H9 (cell line): ENCODE measurements around the gene NBL1. TPM values are rescaled to one million over a fixed set of nuclear protein-coding genes. Genes with fewer than 3 reads are reported as not detected.

Experiments
- DNase-seq: peaks from one replicate; pipeline ENCODE4 v3.0.0-alpha.2; 2017
- H2AFZ ChIP-seq: one replicate; pipeline ENCODE4 v1.6.1; 2013; ENCODE audit warnings: mild to moderate bottlenecking, low read length, control low read depth, moderate library complexity
- H2AK5ac ChIP-seq: 2 replicates; pipeline ENCODE4 v1.6.1; 2013; ENCODE audit warnings: low read length, control low read depth, mixed read lengths; ENCODE audit not compliant: insufficient read length
- H2BK120ac ChIP-seq: one replicate; pipeline ENCODE4 v1.6.1; 2013; ENCODE audit warnings: low read depth, mild to moderate bottlenecking, low read length, control low read depth, inconsistent platforms; ENCODE audit not compliant: poor library complexity, severe bottlenecking
- H2BK12ac ChIP-seq: 2 replicates; pipeline ENCODE4 v1.6.1; 2013; ENCODE audit warnings: low read length, control low read depth, mixed read lengths, low read depth; ENCODE audit not compliant: insufficient read length
- H2BK15ac ChIP-seq: 2 replicates; pipeline ENCODE4 v1.6.1; 2013; ENCODE audit warnings: low read depth, low read length, control low read depth
- H2BK20ac ChIP-seq: one replicate; pipeline ENCODE4 v1.6.1; 2013; ENCODE audit warnings: low read depth, mild to moderate bottlenecking, low read length, control low read depth, inconsistent platforms; ENCODE audit not compliant: poor library complexity, severe bottlenecking
- H2BK5ac ChIP-seq: 2 replicates; pipeline ENCODE4 v1.6.1; 2013; ENCODE audit warnings: low read length, control low read depth, mixed read lengths; ENCODE audit not compliant: insufficient read length
- H3K14ac ChIP-seq: 2 replicates; pipeline ENCODE4 v1.6.1; 2013; ENCODE audit warnings: low read length, control low read depth; ENCODE audit not compliant: insufficient read depth
- H3K18ac ChIP-seq: 2 replicates; pipeline ENCODE4 v1.6.1; 2013; ENCODE audit warnings: low read depth, mild to moderate bottlenecking, mixed read lengths, low read length, control low read depth; ENCODE audit not compliant: insufficient read length
- H3K23ac ChIP-seq: 2 replicates; pipeline ENCODE4 v1.6.1; 2013; ENCODE audit warnings: low read length, control low read depth, mixed read lengths, low read depth; ENCODE audit not compliant: insufficient read length
- H3K23me2 ChIP-seq: 2 replicates; pipeline ENCODE4 v1.6.1; 2013; ENCODE audit warnings: low read depth, mild to moderate bottlenecking, mixed read lengths, low read length, control low read depth; ENCODE audit not compliant: insufficient read length, poor library complexity, severe bottlenecking
- H3K27ac ChIP-seq: 2 replicates; pipeline ENCODE4 v1.5.1; 2013; ENCODE audit warnings: low read length, control low read depth, mixed read lengths, low read depth; ENCODE audit not compliant: insufficient read length
- H3K27me3 ChIP-seq: 2 replicates; pipeline ENCODE4 v1.6.1; 2013; ENCODE audit warnings: low read length, control low read depth, inconsistent platforms; ENCODE audit not compliant: insufficient read depth
- H3K4ac ChIP-seq: 2 replicates; pipeline ENCODE4 v1.6.1; 2013; ENCODE audit warnings: low read depth, mild to moderate bottlenecking, control low read depth, inconsistent platforms, low read length, moderate library complexity
- H3K4me1 ChIP-seq: 2 replicates; pipeline ENCODE4 v1.6.1; 2013; ENCODE audit warnings: low read length, control low read depth, inconsistent platforms; ENCODE audit not compliant: insufficient read depth
- H3K4me2 ChIP-seq: 2 replicates; pipeline ENCODE4 v1.6.1; 2013; ENCODE audit warnings: low read length, control low read depth, mixed read lengths; ENCODE audit not compliant: insufficient read length, insufficient read depth
- H3K56ac ChIP-seq: 2 replicates; pipeline ENCODE4 v1.6.1; 2013; ENCODE audit warnings: low read depth, mild to moderate bottlenecking, mixed read lengths, low read length, control low read depth; ENCODE audit not compliant: insufficient read length
- H3K79me1 ChIP-seq: 2 replicates; pipeline ENCODE4 v1.6.1; 2013; ENCODE audit warnings: low read depth, mild to moderate bottlenecking, moderate library complexity, low read length, control low read depth, inconsistent platforms; ENCODE audit not compliant: insufficient read depth, poor library complexity, severe bottlenecking
- H3K79me2 ChIP-seq: 2 replicates; pipeline ENCODE4 v1.6.1; 2013; ENCODE audit warnings: low read length, control low read depth, inconsistent platforms; ENCODE audit not compliant: insufficient read depth
- H3K9ac ChIP-seq: 2 replicates; pipeline ENCODE4 v1.6.1; 2013; ENCODE audit warnings: low read length, control low read depth, mixed read lengths; ENCODE audit not compliant: insufficient read length; ENCODE audit errors: extremely low read depth
- H3K9me3 ChIP-seq: one replicate; pipeline ENCODE4 v1.6.1; 2013; ENCODE audit warnings: low read depth, low read length, inconsistent platforms; ENCODE audit not compliant: control insufficient read depth
- H3T11ph ChIP-seq: one replicate; pipeline ENCODE4 v1.6.1; 2013; ENCODE audit warnings: mild to moderate bottlenecking, low read length, control low read depth, inconsistent platforms
- H4K20me1 ChIP-seq: one replicate; pipeline ENCODE4 v1.6.1; 2013; ENCODE audit not compliant: control insufficient read depth, insufficient read length, insufficient read depth
- H4K5ac ChIP-seq: 2 replicates; pipeline ENCODE4 v1.6.1; 2013; ENCODE audit warnings: low read depth, mild to moderate bottlenecking, mixed read lengths, low read length, control low read depth; ENCODE audit not compliant: insufficient read length
- H4K8ac ChIP-seq: replicated peaks from 2 replicates; pipeline ENCODE4 v1.6.1; 2013; ENCODE audit warnings: low read length, control low read depth, mixed read lengths, low read depth; ENCODE audit not compliant: insufficient read length
- H4K91ac ChIP-seq: 2 replicates; pipeline ENCODE4 v1.6.1; 2013; ENCODE audit warnings: low read depth, mild to moderate bottlenecking, moderate library complexity, mixed read lengths, low read length, control low read depth; ENCODE audit not compliant: insufficient read length
- H3K27ac Mint-ChIP-seq, 3 experiments: 2 replicates in 2 of 3; 3 replicates in 1 of 3; pipeline ENCODE4 v1.8.0; 2020 to 2021; ENCODE audit warnings: mixed read lengths in 3 of 3, mild to moderate bottlenecking in 1 of 3, moderate library complexity in 1 of 3
- H3K27me3 Mint-ChIP-seq: 2 replicates; pipeline ENCODE4 v1.8.0; 2021; ENCODE audit warnings: low read depth, mild to moderate bottlenecking, moderate library complexity, mixed read lengths
- H3K36me3 Mint-ChIP-seq, 3 experiments: 2 replicates in 2 of 3; 3 replicates in 1 of 3; pipeline ENCODE4 v1.8.0; 2020 to 2021; ENCODE audit warnings: low read depth in 3 of 3, mixed read lengths in 3 of 3; ENCODE audit not compliant: insufficient read depth in 1 of 3
- H3K4me1 Mint-ChIP-seq, 2 experiments: 2 replicates each; pipeline ENCODE4 v1.8.0; 2020; ENCODE audit warnings: mixed read lengths in 2 of 2
- H3K4me3 Mint-ChIP-seq, 2 experiments: 2 replicates in 1 of 2; 3 replicates in 1 of 2; pipeline ENCODE4 v1.8.0; 2020 to 2021; ENCODE audit warnings: mild to moderate bottlenecking in 2 of 2, mixed read lengths in 2 of 2, moderate library complexity in 1 of 2
- H3K9me3 Mint-ChIP-seq, 2 experiments: 2 replicates in 1 of 2; 3 replicates in 1 of 2; pipeline ENCODE4 v1.8.0; 2020; ENCODE audit warnings: mild to moderate bottlenecking in 2 of 2, mixed read lengths in 2 of 2, moderate library complexity in 1 of 2
- CTCF ChIP-seq: fragments of 200-600 bp; sonication (generic); conservative IDR thresholded peaks from 3 replicates; pipeline ENCODE4 v1.8.0; 2021; ENCODE audit warnings: antibody characterized with exemption, mild to moderate bottlenecking
- WGBS: extraction: QIAGEN DNeasy Blood & Tissue Kit; methylation state at CpG from one replicate; pipeline ENCODE4 v1.1.7; 2013; ENCODE audit warnings: missing lambda C conversion rate, low lambda C conversion rate, mixed read lengths; ENCODE audit not compliant: insufficient read length; ENCODE audit errors: extremely low coverage; 5-methylcytosine and 5-hydroxymethylcytosine counted together
- total RNA-seq: library from RNA; stranded (reverse); gene quantifications from 2 replicates; pipeline ENCODE4 v1.2.1, GENCODE V29; 2021

The NBL1 gene
- total RNA-seq, 1 experiment from 2014 or later = 6.4 TPM

- 0 out of 3 replicates have a peak, but pooled peaks have one; percentile 21 for TF ChIP-seq CTCF
- no peak overlapping the region for H2BK20ac ChIP-seq
- no peak overlapping the region for H2BK12ac ChIP-seq
- no peaks in the 10 kb centered on the region for H3K79me2 ChIP-seq
- H3K27ac Mint-ChIP-seq = no peak overlapping the region
- no peak overlapping the region for H3K56ac ChIP-seq
- no peak overlapping the region; a peak in 1 of 5 replicates for H3K4me3 Mint-ChIP-seq
- DNase-seq = no peak
- H3K14ac ChIP-seq = no peak overlapping the region
- no peak overlapping the region for H3K18ac ChIP-seq
- H3K4me1 ChIP-seq = no peaks in the 10 kb centered on the region; the same call in 1 of the 2 replicates
- no peaks in the 10 kb centered on the region for H3K9me3 ChIP-seq
- H3K23me2 ChIP-seq = no peaks in the 10 kb centered on the region
- no peak overlapping the region for H4K8ac ChIP-seq
- no CpG with 5 or more reads among the region's 7 CpGs for WGBS
- H3K4me1 Mint-ChIP-seq = peaks cover 21 to 35% of the 10 kb centered on the region in 2 experiments
- H4K20me1 ChIP-seq = no peaks in the 10 kb centered on the region
- H3K4me2 ChIP-seq = no peak overlapping the region
- no peak overlapping the region for H2BK5ac ChIP-seq
- H3K9ac ChIP-seq = no peak overlapping the region
- H3K4ac ChIP-seq = no peak overlapping the region
- peaks cover 0 to 4% of the 10 kb centered on the region in 2 experiments; a peak in 2 of 5 replicates for H3K9me3 Mint-ChIP-seq
- H3K36me3 Mint-ChIP-seq = peaks cover 0 to 4% (median 0%) of the 10 kb centered on the region in 3 experiments; a peak in 2 of 7 replicates
- H4K5ac ChIP-seq = no peak overlapping the region
- H2AK5ac ChIP-seq = no peak overlapping the region
- no peak overlapping the region for H3K27ac ChIP-seq
- H4K91ac ChIP-seq = no peak overlapping the region
- H3K79me1 ChIP-seq = no peaks in the 10 kb centered on the region
- no peak overlapping the region for H3K23ac ChIP-seq
- H2AFZ ChIP-seq = no peak overlapping the region
- no peaks in the 10 kb centered on the region for H3K27me3 ChIP-seq
- peaks cover 8% of the 10 kb centered on the region for H3K27me3 Mint-ChIP-seq
- no peak overlapping the region for H3T11ph ChIP-seq
- H2BK120ac ChIP-seq = no peak overlapping the region
- H2BK15ac ChIP-seq = no peak overlapping the region
Measured at GRCh38 chr1:19690342-19690741, 46.2 kb downstream of the NBL1 start.
